LNCAP (cell line): ENCODE results near the gene FNIP2.

Source experiments
- CTCF ChIP-seq: fragments of 450-650 bp; IDR thresholded peaks from 2 replicates; pipeline ENCODE4 v1.5.1; 2017; ENCODE audit warnings: mild to moderate bottlenecking

The FNIP2 gene

GRCh38 chr4:158809611-158810486 lies 41.0 kb downstream of the FNIP2 start:
- no peak for TF ChIP-seq CTCF

- TF ChIP-seq CTCF, result no peak
Observed at GRCh38 chr4:158810487-158811215, 41.8 kb downstream of the FNIP2 start.

GRCh38 chr4:158811216-158811540 lies 42.4 kb downstream of the FNIP2 start:
- TF ChIP-seq CTCF, result no peak

GRCh38 chr4:158811704-158812103 lies 42.9 kb downstream of the FNIP2 start:
- TF ChIP-seq CTCF, result no peak

GRCh38 chr4:158812133-158812532 lies 43.3 kb downstream of the FNIP2 start:
- TF ChIP-seq CTCF, result no peak

GRCh38 chr4:158812543-158812942 lies 43.7 kb downstream of the FNIP2 start:
- TF ChIP-seq CTCF, result no peak

- no peak for TF ChIP-seq CTCF
Observed at GRCh38 chr4:158813113-158813512, 44.3 kb downstream of the FNIP2 start.
